Measurements from ENCODE around the gene TTC8. TPM values are rescaled to one million over a fixed set of nuclear protein-coding genes. Genes with fewer than 3 reads are reported as not detected.

TTC8 gene
- total and polyA plus RNA-seq, 2 donors (not counting 3 experiments of a cell fraction or from before 2014, with no cell fraction given), result 11.9 to 16.3 TPM

GRCh38 chr14:88804477-88804876 lies 20.0 kb upstream of the TTC8 start:
- no peak overlapping the region for H3K9ac ChIP-seq (replicated peaks; ENCODE audit: extremely low read depth, insufficient read depth, low read length)
- CTCF ChIA-PET, result no interaction called here
- no TSS peak for BruUV-seq (replicated peaks)
- H3K9me1 ChIP-seq (replicated peaks; ENCODE audit: control insufficient read depth, extremely low read depth, insufficient read depth, low read length), result no peaks in the 10 kb centered on the region
- dilution Hi-C loops (cut with MboI; ENCODE audit: extremely low pct_ligation_motif_present, low sequenced_read_pairs), result no loop called here
- no peak overlapping the region for H3K27ac ChIP-seq (ENCODE audit: insufficient read depth, low read depth, low read length)
- no peaks in the 10 kb centered on the region for H3K4me1 ChIP-seq (ENCODE audit: control insufficient read depth, extremely low read depth, insufficient read depth, low read length)
- DNase-seq (ENCODE audit: low read depth, low spot score) (no peak), FAIRE-seq (no peak)
- intact Hi-C loops (cut with micrococcal nuclease), result no loop called here
- H2AFZ ChIP-seq (ENCODE audit: low read depth, low read length), result no peak overlapping the region
- no peaks in the 10 kb centered on the region for H4K20me1 ChIP-seq (replicated peaks; ENCODE audit: control insufficient read depth, extremely low read depth, insufficient read depth, low read length)
- H3K27me3 ChIP-seq (ENCODE audit: control insufficient read depth in 2 of 2, insufficient read depth in 2 of 2, low read length in 2 of 2), result no peaks in the 10 kb centered on the region
- TF ChIP-seq, protein P1, sequence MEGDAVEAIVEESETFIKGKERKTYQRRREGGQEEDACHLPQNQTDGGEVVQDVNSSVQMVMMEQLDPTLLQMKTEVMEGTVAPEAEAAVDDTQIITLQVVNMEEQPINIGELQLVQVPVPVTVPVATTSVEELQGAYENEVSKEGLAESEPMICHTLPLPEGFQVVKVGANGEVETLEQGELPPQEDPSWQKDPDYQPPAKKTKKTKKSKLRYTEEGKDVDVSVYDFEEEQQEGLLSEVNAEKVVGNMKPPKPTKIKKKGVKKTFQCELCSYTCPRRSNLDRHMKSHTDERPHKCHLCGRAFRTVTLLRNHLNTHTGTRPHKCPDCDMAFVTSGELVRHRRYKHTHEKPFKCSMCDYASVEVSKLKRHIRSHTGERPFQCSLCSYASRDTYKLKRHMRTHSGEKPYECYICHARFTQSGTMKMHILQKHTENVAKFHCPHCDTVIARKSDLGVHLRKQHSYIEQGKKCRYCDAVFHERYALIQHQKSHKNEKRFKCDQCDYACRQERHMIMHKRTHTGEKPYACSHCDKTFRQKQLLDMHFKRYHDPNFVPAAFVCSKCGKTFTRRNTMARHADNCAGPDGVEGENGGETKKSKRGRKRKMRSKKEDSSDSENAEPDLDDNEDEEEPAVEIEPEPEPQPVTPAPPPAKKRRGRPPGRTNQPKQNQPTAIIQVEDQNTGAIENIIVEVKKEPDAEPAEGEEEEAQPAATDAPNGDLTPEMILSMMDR (IDR thresholded peaks at IDR 0.05; ENCODE audit: extremely low read depth in 1 of 2, insufficient read depth in 1 of 2, low read depth in 1 of 2, low read length in 2 of 2), result no peak
- TF ChIP-seq EZH2 (IDR thresholded peaks at IDR 0.05; ENCODE audit: borderline replicate concordance, low read depth, low read length, severe bottlenecking) (no peak), POLR2A (IDR thresholded peaks at IDR 0.05; ENCODE audit: low read depth, low read length) (no peak), MAX (IDR thresholded peaks at IDR 0.05; ENCODE audit: insufficient read depth, insufficient read length) (no peak), JUN (IDR thresholded peaks at IDR 0.05; ENCODE audit: borderline replicate concordance, insufficient read depth, insufficient read length, low read depth) (no peak), FOS (IDR thresholded peaks at IDR 0.05; ENCODE audit: borderline replicate concordance, insufficient read depth, low read length) (no peak), GATA2 (IDR thresholded peaks at IDR 0.05; ENCODE audit: insufficient read depth, insufficient read length, low read depth, low read length) (no peak), MYC (IDR thresholded peaks at IDR 0.05; ENCODE audit: low read depth, low read length) (no peak)
- H3K79me2 ChIP-seq (ENCODE audit: control insufficient read depth, insufficient read depth, low read length), result no peaks in the 10 kb centered on the region
- H3K4me3 ChIP-seq (replicated peaks in 1 of 3; ENCODE audit: insufficient read depth in 1 of 3, low read depth in 1 of 3, low read length in 3 of 3), result no peak overlapping the region
- no peaks in the 10 kb centered on the region for H3K9me3 ChIP-seq (replicated peaks; ENCODE audit: control insufficient read depth, insufficient read depth, low read length)
- POLR2A ChIA-PET, result no interaction called here
- H3K4me2 ChIP-seq (ENCODE audit: insufficient read depth, low read length), result no peak overlapping the region
- no peaks in the 10 kb centered on the region for H3K36me3 ChIP-seq (ENCODE audit: control insufficient read depth in 2 of 2, extremely low read depth in 1 of 2, insufficient read depth in 2 of 2, low read length in 2 of 2)
